Measurements from ENCODE around the gene FOXR2. TPM values are rescaled to one million over a fixed set of nuclear protein-coding genes. Genes with fewer than 3 reads are reported as not detected.

The FOXR2 gene
- total RNA-seq, 1 donor from 2014 or later = not detected

DNA sequence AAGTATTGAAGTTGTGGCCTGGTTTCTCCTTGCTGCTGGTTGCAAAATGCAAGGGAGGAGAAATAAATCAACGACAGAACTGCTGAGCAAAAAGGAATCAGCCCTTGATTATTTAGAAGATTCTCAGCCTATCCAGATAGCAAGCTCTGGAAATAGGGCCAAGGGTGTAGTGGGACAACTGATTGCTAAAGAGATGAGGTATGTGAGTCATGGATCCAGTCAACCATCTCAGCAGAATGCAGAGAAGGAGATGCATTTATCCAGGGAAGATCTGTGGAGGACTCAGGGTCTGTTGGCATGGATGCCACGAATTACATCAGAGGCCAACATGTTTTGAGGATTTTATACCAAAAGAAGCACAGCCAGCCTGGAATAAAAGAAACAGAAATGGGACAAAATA, 36.7 kb downstream of the FOXR2 start:
- Histone ChIP-seq H2AFZ (replicated peaks) (no peak overlapping the region), H3K27ac (no peak overlapping the region), H4K20me1 (ENCODE audit: low read depth) (no peaks in the 10 kb centered on the region), H3K4me1 (no peaks in the 10 kb centered on the region), H3K4me3 (no peak overlapping the region), H3K9me3 (ENCODE audit: low read depth) (peaks cover 11% of the 10 kb centered on the region), H3K36me3 (no peaks in the 10 kb centered on the region), H3K4me2 (no peak overlapping the region), H3K9ac (no peak overlapping the region), H3K27me3 (no peaks in the 10 kb centered on the region), H3F3A (ENCODE audit: low read depth) (no peaks in the 10 kb centered on the region), H3K79me2 (ENCODE audit: low read depth) (no peaks in the 10 kb centered on the region)
- DNase-seq (ENCODE audit: low spot score) = no peak
- H3K27ac Mint-ChIP-seq = no peak overlapping the region
- H3K36me3 Mint-ChIP-seq = no peaks in the 10 kb centered on the region
- H3K27me3 Mint-ChIP-seq (ENCODE audit: insufficient read depth, low read depth) = no peaks in the 10 kb centered on the region
- no peak overlapping the region for H3K4me3 Mint-ChIP-seq
- H3K4me1 Mint-ChIP-seq = no peaks in the 10 kb centered on the region
- no peaks in the 10 kb centered on the region for H3K9me3 Mint-ChIP-seq
- TF ChIP-seq EZH2phosphoT487 (IDR thresholded peaks at IDR 0.05) = no peak
- TF ChIP-seq, protein P1, sequence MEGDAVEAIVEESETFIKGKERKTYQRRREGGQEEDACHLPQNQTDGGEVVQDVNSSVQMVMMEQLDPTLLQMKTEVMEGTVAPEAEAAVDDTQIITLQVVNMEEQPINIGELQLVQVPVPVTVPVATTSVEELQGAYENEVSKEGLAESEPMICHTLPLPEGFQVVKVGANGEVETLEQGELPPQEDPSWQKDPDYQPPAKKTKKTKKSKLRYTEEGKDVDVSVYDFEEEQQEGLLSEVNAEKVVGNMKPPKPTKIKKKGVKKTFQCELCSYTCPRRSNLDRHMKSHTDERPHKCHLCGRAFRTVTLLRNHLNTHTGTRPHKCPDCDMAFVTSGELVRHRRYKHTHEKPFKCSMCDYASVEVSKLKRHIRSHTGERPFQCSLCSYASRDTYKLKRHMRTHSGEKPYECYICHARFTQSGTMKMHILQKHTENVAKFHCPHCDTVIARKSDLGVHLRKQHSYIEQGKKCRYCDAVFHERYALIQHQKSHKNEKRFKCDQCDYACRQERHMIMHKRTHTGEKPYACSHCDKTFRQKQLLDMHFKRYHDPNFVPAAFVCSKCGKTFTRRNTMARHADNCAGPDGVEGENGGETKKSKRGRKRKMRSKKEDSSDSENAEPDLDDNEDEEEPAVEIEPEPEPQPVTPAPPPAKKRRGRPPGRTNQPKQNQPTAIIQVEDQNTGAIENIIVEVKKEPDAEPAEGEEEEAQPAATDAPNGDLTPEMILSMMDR (IDR thresholded peaks at IDR 0.05) = no peak
- TF ChIP-seq EZH2 (IDR thresholded peaks at IDR 0.05) = no peak

DNA sequence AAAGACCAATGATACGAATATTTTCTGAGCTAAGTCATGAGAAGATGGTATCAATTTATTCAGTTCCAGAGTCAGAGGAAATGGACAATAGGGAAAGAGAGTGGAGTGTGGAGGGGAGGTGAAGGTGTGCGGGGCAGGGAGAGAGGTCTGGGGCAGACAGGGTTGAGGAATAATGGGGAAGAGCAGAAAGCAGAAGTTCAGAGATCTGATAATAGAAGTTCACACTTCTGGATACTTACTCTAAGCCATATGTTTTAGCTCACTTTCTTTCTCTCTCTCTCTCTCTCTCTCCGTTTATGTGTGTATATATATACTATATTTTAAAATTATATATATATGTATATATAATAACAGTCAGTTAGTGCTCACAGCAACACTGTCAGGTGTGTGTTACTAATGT, 40.4 kb downstream of the FOXR2 start:
- Mint-ChIP-seq H3K9me3 (peaks cover 12% of the 10 kb centered on the region), H3K4me1 (no peaks in the 10 kb centered on the region), H3K27ac (no peak overlapping the region), H3K4me3 (no peak overlapping the region), H3K27me3 (ENCODE audit: insufficient read depth, low read depth) (no peaks in the 10 kb centered on the region), H3K36me3 (no peaks in the 10 kb centered on the region)
- Histone ChIP-seq H3K27ac (no peak overlapping the region), H3K4me2 (no peak overlapping the region), H3K27me3 (no peaks in the 10 kb centered on the region), H3K9me3 (ENCODE audit: low read depth) (peaks cover 15% of the 10 kb centered on the region), H2AFZ (replicated peaks) (no peak overlapping the region), H3K79me2 (ENCODE audit: low read depth) (no peaks in the 10 kb centered on the region), H4K20me1 (ENCODE audit: low read depth) (no peaks in the 10 kb centered on the region), H3K4me1 (no peaks in the 10 kb centered on the region), H3K9ac (no peak overlapping the region), H3F3A (ENCODE audit: low read depth) (no peaks in the 10 kb centered on the region), H3K4me3 (no peak overlapping the region), H3K36me3 (no peaks in the 10 kb centered on the region)
- TF ChIP-seq, protein P1 (IDR thresholded peaks at IDR 0.05) = no peak
- TF ChIP-seq EZH2phosphoT487 (IDR thresholded peaks at IDR 0.05) = no peak
- TF ChIP-seq EZH2 (IDR thresholded peaks at IDR 0.05) = no peak
- no peak for DNase-seq (ENCODE audit: low spot score)

DNA sequence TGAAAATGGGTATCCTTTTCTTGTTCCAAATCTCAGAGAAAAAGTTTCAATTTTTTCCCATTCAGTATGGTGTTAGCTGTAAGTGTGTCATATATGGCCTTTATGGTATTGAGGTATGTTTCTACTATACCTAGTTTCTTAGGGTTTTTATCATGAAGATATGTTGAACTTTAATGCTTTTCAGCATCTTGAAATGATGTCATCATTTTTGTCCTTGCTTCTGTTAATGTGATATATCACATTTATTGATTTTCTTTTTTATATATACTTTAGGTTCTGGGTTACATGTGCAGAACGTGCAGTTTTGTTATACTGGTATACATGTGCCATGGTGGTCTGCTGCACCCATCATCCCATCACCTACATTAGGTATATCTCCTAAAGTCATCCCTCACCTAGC, 44.9 kb downstream of the FOXR2 start:
- peaks cover 18% of the 10 kb centered on the region for H3K9me3 Mint-ChIP-seq
- no peaks in the 10 kb centered on the region for H3K4me1 Mint-ChIP-seq

More for the DNA sequence above, 44.9 kb downstream of the FOXR2 start:
- no peaks in the 10 kb centered on the region for H3K36me3 ChIP-seq
- H3K9me3 ChIP-seq (ENCODE audit: low read depth) = peaks cover 26% of the 10 kb centered on the region
- H3K79me2 ChIP-seq (ENCODE audit: low read depth) = no peaks in the 10 kb centered on the region
- Mint-ChIP-seq H3K4me3 (no peak overlapping the region), H3K27ac (no peak overlapping the region), H3K36me3 (no peaks in the 10 kb centered on the region), H3K27me3 (ENCODE audit: insufficient read depth, low read depth) (peaks cover 2% of the 10 kb centered on the region)
- H3K27me3 ChIP-seq = no peaks in the 10 kb centered on the region
- DNase-seq (ENCODE audit: low spot score) = no peak
- H4K20me1 ChIP-seq (ENCODE audit: low read depth) = no peaks in the 10 kb centered on the region
- H3K4me3 ChIP-seq = no peak overlapping the region
- H3K27ac ChIP-seq = no peak overlapping the region
- H2AFZ ChIP-seq (replicated peaks) = no peak overlapping the region
- no peaks in the 10 kb centered on the region for H3K4me1 ChIP-seq
- no peak overlapping the region for H3K4me2 ChIP-seq
- H3K9ac ChIP-seq = no peak overlapping the region
- TF ChIP-seq, protein P1 (IDR thresholded peaks at IDR 0.05) = no peak
- no peak for TF ChIP-seq EZH2 (IDR thresholded peaks at IDR 0.05)
- no peak for TF ChIP-seq EZH2phosphoT487 (IDR thresholded peaks at IDR 0.05)
- H3F3A ChIP-seq (ENCODE audit: low read depth) = no peaks in the 10 kb centered on the region

Small RNA genes within 50 kb of the gene (small RNA-seq; reads per million reads assigned to genes)
- gene RF00019 = not detected

Other genes starting within 250 kb of the FOXR2 start
- gene MAGEH1, start 171.3 kb upstream of the FOXR2 start, total RNA-seq (ENCODE audit: low replicate concordance) = 21.3 and 23.5 TPM in 2 replicates
- 6.6 and 8.6 TPM in 2 replicates for gene USP51, start 133.6 kb upstream of the FOXR2 start, total RNA-seq (ENCODE audit: low replicate concordance)
- 12.9 and 15.7 TPM in 2 replicates for gene RRAGB, start 94.3 kb downstream of the FOXR2 start, total RNA-seq (ENCODE audit: low replicate concordance)

Measured in neural progenitor cell (in vitro differentiated cells).